Measurements from ENCODE around the gene FAM120C.

DNA sequence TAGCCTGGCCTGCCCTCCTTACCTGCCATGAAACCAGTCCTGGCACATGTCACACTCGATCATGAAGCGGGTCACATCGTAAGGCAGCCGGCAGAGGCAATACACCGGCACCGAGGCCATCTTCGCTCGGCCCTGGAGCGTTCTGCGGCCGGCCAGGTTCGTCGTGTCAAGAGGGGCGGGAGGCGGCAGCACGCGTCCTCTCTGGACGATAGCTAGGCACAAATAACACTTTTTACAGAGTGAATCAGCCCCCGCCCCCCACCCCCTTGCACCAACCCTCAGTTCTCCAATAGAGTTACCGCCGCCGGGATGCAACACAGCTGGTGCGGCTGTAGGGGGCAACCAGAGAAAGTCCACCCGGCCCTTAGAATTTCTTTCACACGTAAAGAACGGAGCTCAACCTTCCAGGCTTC is 140.4 kb downstream of the FAM120C start:
- TF ChIP-seq, protein P1, sequence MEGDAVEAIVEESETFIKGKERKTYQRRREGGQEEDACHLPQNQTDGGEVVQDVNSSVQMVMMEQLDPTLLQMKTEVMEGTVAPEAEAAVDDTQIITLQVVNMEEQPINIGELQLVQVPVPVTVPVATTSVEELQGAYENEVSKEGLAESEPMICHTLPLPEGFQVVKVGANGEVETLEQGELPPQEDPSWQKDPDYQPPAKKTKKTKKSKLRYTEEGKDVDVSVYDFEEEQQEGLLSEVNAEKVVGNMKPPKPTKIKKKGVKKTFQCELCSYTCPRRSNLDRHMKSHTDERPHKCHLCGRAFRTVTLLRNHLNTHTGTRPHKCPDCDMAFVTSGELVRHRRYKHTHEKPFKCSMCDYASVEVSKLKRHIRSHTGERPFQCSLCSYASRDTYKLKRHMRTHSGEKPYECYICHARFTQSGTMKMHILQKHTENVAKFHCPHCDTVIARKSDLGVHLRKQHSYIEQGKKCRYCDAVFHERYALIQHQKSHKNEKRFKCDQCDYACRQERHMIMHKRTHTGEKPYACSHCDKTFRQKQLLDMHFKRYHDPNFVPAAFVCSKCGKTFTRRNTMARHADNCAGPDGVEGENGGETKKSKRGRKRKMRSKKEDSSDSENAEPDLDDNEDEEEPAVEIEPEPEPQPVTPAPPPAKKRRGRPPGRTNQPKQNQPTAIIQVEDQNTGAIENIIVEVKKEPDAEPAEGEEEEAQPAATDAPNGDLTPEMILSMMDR (IDR thresholded peaks at IDR 0.05), result no peak
- TF ChIP-seq EP300 (IDR thresholded peaks at IDR 0.05), result no peak
